Stomach (tissue), 4 donors: ENCODE data around the gene SLCO4C1.

Experiments used
- EP300 ChIP-seq: sonication (generic); formaldehyde crosslinking; IDR thresholded peaks from one replicate; pipeline ENCODE4 v1.6.1; 2017; ENCODE audit warnings: antibody characterized with exemption
- POLR2A ChIP-seq, 4 donors: fragments of 450-650 bp; IDR thresholded peaks; one replicate each; pipeline ENCODE4 v1.6.1; 2016; ENCODE audit warnings: antibody characterized with exemption in 4 of 4, control low read depth in 2 of 4, mild to moderate bottlenecking in 1 of 4, moderate library complexity in 1 of 4
- POLR2AphosphoS5 ChIP-seq, 3 donors: sonication (generic); formaldehyde crosslinking; IDR thresholded peaks; one replicate each; pipeline ENCODE4 v1.6.1; 2016; ENCODE audit warnings: antibody characterized with exemption in 3 of 3
- TF ChIP-seq, protein P1 (sequence below), 7 experiments: fragments of 450-650 bp in 4 of 7; fragments of 200-600 bp in 3 of 7; sonication (generic) in 3 of 7; IDR thresholded peaks; one replicate each; pipeline ENCODE4 v1.5.1; 2016 to 2019; ENCODE audit warnings: antibody characterized with exemption in 7 of 7, control low read depth in 2 of 7, mild to moderate bottlenecking in 1 of 7

DNA sequence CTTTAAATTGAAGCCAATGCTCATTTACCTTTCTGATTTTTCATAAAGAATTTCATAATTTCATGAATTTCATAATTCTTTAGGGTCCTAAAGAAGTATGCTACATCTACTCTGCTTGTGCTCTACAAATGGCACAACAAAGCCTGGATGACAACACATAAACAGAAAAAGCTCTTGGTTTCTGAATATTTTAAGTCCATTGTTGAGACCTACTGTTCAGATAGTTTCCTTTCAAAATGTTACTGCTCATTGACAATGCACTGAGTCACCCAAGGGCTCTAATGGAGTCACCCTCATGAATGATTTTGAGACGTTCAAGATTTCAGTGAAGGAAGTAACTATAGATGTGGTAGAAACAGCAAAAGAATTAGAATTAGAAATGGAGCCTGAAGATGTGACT, 74.1 kb downstream of the SLCO4C1 start:
- TF ChIP-seq, protein P1, sequence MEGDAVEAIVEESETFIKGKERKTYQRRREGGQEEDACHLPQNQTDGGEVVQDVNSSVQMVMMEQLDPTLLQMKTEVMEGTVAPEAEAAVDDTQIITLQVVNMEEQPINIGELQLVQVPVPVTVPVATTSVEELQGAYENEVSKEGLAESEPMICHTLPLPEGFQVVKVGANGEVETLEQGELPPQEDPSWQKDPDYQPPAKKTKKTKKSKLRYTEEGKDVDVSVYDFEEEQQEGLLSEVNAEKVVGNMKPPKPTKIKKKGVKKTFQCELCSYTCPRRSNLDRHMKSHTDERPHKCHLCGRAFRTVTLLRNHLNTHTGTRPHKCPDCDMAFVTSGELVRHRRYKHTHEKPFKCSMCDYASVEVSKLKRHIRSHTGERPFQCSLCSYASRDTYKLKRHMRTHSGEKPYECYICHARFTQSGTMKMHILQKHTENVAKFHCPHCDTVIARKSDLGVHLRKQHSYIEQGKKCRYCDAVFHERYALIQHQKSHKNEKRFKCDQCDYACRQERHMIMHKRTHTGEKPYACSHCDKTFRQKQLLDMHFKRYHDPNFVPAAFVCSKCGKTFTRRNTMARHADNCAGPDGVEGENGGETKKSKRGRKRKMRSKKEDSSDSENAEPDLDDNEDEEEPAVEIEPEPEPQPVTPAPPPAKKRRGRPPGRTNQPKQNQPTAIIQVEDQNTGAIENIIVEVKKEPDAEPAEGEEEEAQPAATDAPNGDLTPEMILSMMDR (IDR thresholded peaks at IDR 0.05) = no peak
- TF ChIP-seq POLR2AphosphoS5 (IDR thresholded peaks at IDR 0.05) (no peak), POLR2A (IDR thresholded peaks at IDR 0.05) (no peak), EP300 (no peak)
